Umbilical cord (tissue), 1 donor: ENCODE data around the gene RNF43. TPM values are rescaled to one million over a fixed set of nuclear protein-coding genes. Genes with fewer than 3 reads are reported as not detected.

ENCODE experiments used
- total RNA-seq: library from RNA; depleted of rRNA; stranded (reverse); fragments of >200 nt; gene quantifications from one replicate; pipeline ENCODE4 v1.2.3, GENCODE V29; 2014; ENCODE audit warnings: low replicate concordance; ENCODE audit not compliant: insufficient read depth

RNF43 gene
- total RNA-seq, 1 donor from 2014 or later = 3.6 TPM

Other genes with a start within 250 kb of the RNF43 start
- gene EPX, start 224.8 kb downstream of the RNF43 start, total RNA-seq = not detected
- 6.5 TPM for gene MKS1, start 198.3 kb downstream of the RNF43 start, total RNA-seq
- gene LPO, start 178.9 kb downstream of the RNF43 start, total RNA-seq = 0.24 TPM
- not detected for gene MPO, start 136.6 kb downstream of the RNF43 start, total RNA-seq
- 18.1 TPM for gene TSPOAP1, start 88.7 kb downstream of the RNF43 start, total RNA-seq
- gene SUPT4H1, start 65.3 kb downstream of the RNF43 start, total RNA-seq = 43.1 TPM
- gene HSF5, start 70.9 kb upstream of the RNF43 start, total RNA-seq = 0.72 TPM
- gene MTMR4, start 97.1 kb upstream of the RNF43 start, total RNA-seq = 42.6 TPM